ENCODE results near the gene HHAT.

The HHAT gene

DNA sequence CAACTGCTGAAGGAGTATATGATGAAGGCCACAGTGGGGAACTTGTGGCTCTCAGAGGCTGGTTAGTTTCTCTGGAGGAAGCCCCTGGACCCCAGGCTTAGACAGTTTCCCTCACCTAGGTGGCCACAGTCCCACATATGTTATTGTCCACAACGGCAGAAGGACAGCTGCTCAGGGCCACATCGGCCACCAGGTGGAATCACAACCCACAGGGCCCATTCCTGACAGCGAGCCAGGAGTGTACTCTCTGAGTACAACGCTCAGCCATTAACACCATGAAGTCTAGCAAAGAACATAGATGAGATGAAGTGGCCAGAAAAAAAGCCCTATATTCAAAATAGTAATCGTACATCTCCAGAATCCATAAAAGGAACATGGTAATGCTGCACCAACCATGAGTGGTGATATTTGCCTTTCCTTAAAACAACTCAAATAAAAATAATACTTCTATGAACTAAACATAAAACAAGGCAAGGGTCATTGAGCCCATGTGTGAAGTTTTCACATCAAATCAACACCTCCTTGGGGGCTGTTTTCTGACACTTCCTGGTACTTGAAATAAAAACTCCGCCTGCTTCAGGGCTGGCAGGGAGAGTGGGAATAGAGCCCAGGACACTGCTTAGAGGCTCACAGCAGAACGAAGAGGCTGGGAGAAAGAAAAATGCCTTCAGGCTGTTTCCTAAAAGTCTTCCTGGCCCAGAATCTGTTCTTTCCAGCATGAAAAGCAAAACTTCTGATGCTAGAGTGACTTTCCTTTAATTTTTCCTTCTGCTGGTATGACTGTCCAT lies 383.3 kb downstream of the HHAT start:
- DNase-seq (ENCODE audit: low read depth in 2 of 2), result no peak

DNA sequence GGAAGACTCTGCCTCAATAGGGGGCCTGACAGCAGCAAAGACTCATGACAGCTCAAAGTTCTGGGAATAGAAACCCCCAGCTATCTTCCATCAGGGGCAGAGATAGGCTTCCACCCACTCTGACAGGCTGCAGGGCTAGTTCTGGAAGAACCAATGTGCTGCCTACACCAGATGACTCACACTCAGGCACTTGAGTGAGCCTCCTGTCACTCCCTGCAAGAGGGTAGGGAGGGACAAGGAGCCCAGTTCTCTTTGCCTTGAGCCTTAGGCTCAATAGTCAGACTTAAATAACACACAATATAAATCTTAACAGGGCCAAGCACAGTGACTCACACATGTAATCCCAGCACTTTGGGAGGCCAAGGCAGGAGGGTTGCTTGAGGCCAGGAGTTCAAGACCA lies 386.4 kb downstream of the HHAT start:
- DNase-seq (ENCODE audit: low read depth in 2 of 2), result no peak

DNA sequence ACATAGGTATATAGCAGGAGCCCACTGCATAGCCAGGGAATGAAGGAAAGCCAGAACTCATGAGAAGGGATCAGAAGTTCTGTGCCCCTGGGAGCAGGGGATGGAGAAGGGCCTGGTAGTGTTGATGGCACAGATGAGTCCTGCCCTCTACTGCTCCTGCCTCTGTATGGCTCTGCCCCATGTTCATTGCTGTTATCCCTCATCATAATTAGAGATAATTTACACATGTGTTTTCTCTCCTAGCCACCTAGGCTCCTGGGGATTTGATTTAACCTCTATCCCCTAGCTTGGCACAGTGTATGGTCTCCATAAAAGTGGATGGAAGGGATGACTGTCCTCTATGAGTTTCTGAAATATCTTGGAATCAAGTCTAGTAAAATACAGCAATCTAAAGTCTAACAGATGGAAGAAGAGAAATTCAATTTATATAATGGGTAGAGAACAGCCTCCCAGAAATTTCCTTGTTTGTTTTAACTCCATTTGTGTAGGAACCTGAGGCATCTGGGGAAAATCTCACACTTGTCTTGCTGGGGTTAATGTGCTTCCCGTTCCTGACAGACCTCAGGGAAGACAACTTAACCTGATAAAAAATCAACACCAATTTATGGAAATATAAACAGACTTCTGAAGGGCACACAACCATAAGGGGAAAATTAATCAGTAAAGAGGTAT lies 393.8 kb downstream of the HHAT start:
- DNase-seq (ENCODE audit: low read depth in 2 of 2), result no peak

DNA sequence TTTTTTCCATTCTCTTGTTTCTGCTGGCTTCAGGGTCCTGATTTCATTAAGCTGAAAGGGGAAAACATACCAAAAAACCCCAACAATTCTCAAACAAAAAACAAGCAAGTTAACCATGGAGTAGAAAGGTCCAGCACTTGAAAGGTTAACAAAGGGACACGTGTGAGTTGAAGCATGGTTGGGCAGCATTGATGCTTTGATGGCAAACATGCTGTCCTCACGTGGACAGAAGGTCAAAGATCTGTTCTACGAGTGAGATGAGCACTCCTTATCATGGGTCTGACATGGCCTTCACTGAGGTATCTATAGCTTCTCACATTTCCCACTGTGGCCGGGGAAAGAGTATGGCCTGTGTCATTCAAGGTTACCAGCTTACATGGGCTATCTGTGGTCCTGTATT lies 394.9 kb downstream of the HHAT start:
- no peak for DNase-seq (ENCODE audit: low read depth in 2 of 2)

DNA sequence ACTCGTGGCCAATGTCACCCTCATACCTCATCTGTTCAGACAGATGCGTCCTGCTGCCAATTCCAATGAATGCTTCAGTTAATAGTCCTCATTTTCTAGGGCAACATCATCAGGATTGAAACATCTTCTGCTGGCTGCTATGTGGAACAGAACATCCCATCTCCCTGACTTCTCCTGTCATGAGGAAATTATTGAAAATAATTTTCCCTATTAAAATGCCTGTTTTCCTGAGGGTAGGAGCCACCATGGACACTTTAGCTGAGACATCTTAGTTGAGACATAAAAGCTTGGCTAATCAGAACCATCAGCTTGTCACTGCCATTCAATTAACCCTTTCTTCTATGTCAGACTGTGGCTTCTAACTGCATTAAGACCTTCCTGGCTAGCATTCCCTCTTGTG lies 396.1 kb downstream of the HHAT start:
- DNase-seq (ENCODE audit: low read depth in 2 of 2), result no peak
